Choroid plexus epithelial cell (primary cell): ENCODE data around the gene RAI1.
A peak's percentile ranks its signal among the peaks of the same experiment; 100 is the strongest.

ENCODE experiments used
- DNase-seq: peaks from one replicate; pipeline ENCODE4 v3.0.0-alpha.2; 2010; ENCODE audit warnings: low read depth
- H3K4me3 ChIP-seq: 2 replicates; pipeline ENCODE4 v1.5.1; 2011; ENCODE audit warnings: low read depth, mild to moderate bottlenecking, control low read depth, low read length, moderate library complexity
- TF ChIP-seq, protein P1 (sequence below): conservative IDR thresholded peaks from 2 replicates; pipeline ENCODE4 v1.5.1; 2011; ENCODE audit warnings: low read depth, mild to moderate bottlenecking, control low read depth, inconsistent platforms, low read length, moderate library complexity

Gene RAI1

DNA sequence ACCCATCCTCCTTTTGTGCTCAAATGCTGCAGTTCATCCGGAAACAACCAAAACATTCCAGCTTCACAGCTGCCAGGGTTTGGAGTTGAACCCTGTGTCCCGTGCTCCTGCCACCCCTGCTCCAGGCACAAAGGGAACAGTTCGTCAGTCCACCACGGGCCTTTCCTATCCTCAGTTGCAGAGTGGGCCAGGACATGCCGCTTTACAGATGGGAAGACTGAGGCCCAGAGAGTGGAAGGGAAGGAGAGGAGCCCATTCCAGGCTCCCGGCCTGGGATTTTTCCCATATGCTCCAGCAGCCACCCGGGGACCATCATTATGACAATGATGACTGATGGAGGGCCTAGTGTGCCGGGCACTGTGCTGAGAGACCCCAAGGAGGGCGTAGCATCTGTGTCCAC lies 27.6 kb downstream of the RAI1 start:
- TF ChIP-seq, protein P1, sequence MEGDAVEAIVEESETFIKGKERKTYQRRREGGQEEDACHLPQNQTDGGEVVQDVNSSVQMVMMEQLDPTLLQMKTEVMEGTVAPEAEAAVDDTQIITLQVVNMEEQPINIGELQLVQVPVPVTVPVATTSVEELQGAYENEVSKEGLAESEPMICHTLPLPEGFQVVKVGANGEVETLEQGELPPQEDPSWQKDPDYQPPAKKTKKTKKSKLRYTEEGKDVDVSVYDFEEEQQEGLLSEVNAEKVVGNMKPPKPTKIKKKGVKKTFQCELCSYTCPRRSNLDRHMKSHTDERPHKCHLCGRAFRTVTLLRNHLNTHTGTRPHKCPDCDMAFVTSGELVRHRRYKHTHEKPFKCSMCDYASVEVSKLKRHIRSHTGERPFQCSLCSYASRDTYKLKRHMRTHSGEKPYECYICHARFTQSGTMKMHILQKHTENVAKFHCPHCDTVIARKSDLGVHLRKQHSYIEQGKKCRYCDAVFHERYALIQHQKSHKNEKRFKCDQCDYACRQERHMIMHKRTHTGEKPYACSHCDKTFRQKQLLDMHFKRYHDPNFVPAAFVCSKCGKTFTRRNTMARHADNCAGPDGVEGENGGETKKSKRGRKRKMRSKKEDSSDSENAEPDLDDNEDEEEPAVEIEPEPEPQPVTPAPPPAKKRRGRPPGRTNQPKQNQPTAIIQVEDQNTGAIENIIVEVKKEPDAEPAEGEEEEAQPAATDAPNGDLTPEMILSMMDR: no peak
- DNase-seq: no peak
- H3K4me3 ChIP-seq: no peak overlapping the region

DNA sequence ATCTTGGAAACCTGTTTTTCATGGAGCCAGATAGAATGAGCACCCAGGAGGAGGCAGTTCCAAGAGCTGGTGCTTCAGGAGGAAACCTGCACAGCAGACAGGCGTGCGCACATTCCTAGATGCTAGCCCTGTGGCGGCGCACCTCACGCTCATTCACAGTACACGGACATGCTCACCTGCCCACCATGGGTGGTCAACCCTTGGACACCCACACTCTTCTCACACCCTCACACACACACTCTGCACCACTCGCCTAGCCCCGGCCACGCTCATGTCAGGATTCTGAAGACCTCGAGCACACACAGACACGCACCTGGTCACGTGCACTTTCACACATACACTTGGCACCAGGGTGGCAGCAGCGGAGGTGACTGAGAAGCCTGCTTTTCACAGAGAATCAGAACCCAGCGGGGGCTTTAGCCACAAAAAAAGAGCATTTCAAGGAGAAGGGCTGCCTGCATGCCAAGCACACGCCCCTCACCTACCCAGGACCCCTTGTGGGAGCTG lies 28.6 kb downstream of the RAI1 start:
- TF ChIP-seq, protein P1: no peak
- no peak for DNase-seq
- H3K4me3 ChIP-seq: no peak overlapping the region

DNA sequence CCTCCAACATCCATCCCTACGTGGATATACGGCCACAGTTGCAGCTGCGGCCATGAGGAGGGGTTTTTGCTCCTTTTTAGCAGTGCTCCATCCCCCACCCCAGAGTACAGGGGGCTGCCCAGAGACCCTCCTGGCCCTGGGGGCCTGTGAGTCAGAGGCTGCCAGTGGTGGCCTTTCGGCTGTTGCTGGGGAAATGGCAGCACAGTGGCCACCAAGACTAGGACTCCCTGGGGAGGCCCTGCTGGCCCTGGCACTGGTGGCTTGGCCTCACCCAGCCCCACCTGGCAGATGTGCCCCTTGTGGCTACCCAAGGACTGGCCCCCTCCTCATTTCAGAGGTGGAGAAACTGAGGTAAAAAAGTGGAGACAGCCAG lies 29.1 kb downstream of the RAI1 start:
- H3K4me3 ChIP-seq: no peak overlapping the region
- TF ChIP-seq, protein P1: no peak
- no peak for DNase-seq

DNA sequence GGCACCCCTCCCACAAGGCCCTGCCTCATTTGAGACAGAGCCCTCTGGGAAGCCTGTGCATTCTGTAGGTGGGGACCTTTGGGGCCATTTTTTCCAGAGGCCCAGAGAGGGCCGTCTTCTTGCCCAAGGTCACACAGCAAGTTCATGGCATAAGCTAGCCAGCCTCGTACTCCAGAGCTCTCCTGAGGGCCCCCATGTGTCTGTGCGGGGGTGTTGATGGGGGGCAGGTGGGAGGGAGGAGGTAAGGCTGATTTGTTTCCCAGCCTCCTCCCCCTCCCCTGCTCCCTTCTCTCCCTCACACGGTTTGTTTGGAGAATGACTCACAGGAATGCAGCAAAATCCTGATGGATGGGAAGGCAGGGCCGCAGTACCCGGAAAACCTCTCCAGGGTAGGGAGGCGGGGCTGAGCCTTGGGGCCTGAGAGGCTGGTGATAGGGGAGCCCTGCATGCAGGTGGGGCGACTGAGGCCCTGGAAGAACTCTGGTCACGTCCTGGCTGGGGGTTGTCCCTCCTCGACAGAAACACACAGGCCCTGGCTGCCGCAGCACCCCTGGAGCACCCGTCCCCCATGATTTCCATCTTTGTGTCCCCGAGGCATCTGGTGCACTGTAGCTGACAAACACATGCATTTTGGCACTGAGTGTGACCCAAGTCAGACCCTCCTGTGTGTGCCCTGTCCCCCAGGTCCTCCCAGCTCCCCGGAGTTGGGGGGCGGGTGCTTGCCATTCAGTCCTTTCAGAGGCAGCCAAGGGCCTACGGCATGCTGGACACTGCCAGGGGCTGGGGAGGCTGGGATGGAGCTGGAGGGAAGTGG lies 29.7 kb downstream of the RAI1 start:
- no peak overlapping the region for H3K4me3 ChIP-seq
- TF ChIP-seq, protein P1: no peak
- DNase-seq: peak; percentile 91

DNA sequence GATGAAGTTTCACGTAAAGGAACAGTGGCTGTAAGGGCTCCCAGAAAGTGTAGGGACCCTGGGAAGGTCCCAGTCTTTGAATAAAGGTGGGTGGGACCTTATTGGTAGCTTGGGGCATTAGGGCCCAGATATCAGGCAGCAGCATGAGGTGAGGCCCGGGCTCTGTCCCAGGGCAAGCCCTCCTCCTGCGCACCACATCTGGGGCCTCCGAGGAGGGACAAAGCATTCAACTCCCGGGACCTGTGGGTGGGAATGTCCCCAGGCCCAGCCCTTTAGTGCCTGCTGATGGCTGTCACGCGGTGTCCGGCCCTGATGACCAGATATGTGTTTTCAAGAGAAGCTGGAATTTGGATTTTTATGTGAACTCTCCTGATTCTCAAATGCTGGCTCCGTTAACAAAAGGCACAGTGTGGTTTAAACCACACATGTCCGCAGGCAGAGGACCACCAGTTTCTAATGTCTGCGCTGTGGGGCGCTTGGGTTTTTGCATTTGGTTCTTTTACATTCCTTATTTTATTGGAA lies 30.4 kb downstream of the RAI1 start:
- TF ChIP-seq, protein P1: no peak
- no peak for DNase-seq
- no peak overlapping the region for H3K4me3 ChIP-seq

DNA sequence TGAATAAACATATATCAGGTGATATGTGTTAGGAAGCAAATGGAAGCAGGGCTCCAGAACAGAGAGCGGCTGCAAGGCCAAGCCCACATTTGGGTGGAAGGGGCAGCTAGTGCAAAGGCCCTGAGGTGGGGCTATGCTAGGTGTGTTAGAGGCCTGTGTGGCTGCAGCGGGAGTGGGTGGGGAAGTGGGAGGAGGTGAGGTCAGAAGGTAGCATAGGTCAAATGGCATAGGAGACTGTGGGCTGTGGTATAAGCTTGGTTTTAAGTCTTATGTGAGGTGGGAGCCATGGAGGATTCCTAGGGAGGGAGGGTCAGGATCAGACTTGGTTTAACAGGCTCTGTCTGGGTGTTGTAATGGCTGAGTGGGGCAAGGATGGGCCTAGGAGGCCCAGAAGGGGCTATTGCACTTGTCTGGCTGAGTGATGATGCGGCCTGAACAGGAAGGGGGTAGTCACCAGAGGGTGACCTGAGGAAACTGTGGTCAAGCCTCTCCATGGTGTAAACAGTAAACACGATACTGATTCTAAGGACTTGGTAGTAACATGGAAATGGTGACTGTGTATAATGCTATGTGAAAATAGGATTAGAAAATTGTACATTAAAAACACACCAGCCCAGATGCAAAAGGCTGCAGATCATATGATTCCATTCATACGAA lies 31.1 kb downstream of the RAI1 start:
- no peak overlapping the region for H3K4me3 ChIP-seq
- TF ChIP-seq, protein P1: no peak
- peak; percentile 91 for DNase-seq
